ENCODE results near the gene ZC3H12D.

DNA sequence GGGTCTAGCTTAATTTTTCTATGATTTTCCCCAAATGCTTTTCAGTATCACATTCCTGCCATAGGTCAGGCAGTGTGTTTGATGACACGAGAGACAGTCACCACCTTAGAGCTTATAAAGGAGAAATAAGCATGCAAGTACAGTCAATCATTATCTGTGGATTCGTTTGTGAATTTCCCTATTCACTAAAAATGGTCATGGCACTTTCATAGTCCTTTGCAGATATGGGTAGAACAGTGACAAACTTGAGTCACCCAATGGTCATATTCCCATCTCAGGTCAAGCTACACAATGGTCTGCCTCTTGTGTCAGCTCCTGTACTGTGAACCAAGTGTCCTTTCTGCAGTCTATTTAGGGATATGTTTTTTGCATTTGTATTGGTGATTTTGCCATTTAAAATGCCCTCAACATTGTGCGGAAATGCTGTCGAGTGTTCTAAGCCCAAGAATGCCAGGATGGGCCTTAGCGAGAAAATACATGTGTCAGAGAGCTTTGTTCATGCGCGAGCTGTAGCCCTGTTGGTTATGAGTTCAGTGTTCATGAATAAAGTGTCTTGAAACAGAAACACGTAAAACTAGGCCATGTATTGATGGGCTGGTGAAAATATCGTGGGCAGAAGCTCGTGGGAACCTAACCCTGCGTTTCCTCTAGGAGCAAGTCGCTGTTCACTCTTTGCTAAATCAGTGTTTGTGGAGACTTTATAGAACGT, 65.0 kb downstream of the ZC3H12D start:
- TF ChIP-seq, protein P1, sequence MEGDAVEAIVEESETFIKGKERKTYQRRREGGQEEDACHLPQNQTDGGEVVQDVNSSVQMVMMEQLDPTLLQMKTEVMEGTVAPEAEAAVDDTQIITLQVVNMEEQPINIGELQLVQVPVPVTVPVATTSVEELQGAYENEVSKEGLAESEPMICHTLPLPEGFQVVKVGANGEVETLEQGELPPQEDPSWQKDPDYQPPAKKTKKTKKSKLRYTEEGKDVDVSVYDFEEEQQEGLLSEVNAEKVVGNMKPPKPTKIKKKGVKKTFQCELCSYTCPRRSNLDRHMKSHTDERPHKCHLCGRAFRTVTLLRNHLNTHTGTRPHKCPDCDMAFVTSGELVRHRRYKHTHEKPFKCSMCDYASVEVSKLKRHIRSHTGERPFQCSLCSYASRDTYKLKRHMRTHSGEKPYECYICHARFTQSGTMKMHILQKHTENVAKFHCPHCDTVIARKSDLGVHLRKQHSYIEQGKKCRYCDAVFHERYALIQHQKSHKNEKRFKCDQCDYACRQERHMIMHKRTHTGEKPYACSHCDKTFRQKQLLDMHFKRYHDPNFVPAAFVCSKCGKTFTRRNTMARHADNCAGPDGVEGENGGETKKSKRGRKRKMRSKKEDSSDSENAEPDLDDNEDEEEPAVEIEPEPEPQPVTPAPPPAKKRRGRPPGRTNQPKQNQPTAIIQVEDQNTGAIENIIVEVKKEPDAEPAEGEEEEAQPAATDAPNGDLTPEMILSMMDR (conservative IDR thresholded peaks at IDR 0.05; ENCODE audit: low read length) = no peak
- no peak for TF ChIP-seq EZH2phosphoT487 (IDR thresholded peaks at IDR 0.05; ENCODE audit: borderline replicate concordance)
